Raji (cell line): ENCODE measurements around the gene NOS3.

ENCODE experiments used
- POLR2A ChIP-seq: IDR thresholded peaks from 2 replicates; pipeline ENCODE4 v1.6.1; 2011; ENCODE audit warnings: low read depth, low read length, control low read depth; ENCODE audit not compliant: insufficient read depth

Gene NOS3

GRCh38 chr7:150957133-150958020, 33.4 kb upstream of the NOS3 start:
- no peak for TF ChIP-seq POLR2A

- no peak for TF ChIP-seq POLR2A
Observed at GRCh38 chr7:150958062-150958552, 32.7 kb upstream of the NOS3 start.

GRCh38 chr7:150958597-150958996, 32.2 kb upstream of the NOS3 start:
- no peak for TF ChIP-seq POLR2A

- TF ChIP-seq POLR2A = no peak
Observed at GRCh38 chr7:150959081-150959480, 31.7 kb upstream of the NOS3 start.

- TF ChIP-seq POLR2A = no peak
Observed at GRCh38 chr7:150959739-150960734, 30.8 kb upstream of the NOS3 start.

- TF ChIP-seq POLR2A = no peak
Observed at GRCh38 chr7:150961510-150962289, 29.1 kb upstream of the NOS3 start.

- TF ChIP-seq POLR2A = no peak
Observed at GRCh38 chr7:150962290-150962552, 28.6 kb upstream of the NOS3 start.

- TF ChIP-seq POLR2A = no peak
Observed at GRCh38 chr7:150962553-150963399, 28.0 kb upstream of the NOS3 start.

- no peak for TF ChIP-seq POLR2A
Observed at GRCh38 chr7:150963707-150964559, 26.9 kb upstream of the NOS3 start.

- no peak for TF ChIP-seq POLR2A
Observed at GRCh38 chr7:150964593-150965111, 26.2 kb upstream of the NOS3 start.

GRCh38 chr7:150965273-150965830, 25.5 kb upstream of the NOS3 start:
- TF ChIP-seq POLR2A = no peak

- TF ChIP-seq POLR2A = no peak
Observed at GRCh38 chr7:150966002-150966401, 24.8 kb upstream of the NOS3 start.

GRCh38 chr7:150967349-150967748, 23.5 kb upstream of the NOS3 start:
- no peak for TF ChIP-seq POLR2A
